NT2/D1 (cell line): ENCODE results near the gene MYOF.

ENCODE experiments used
- SUZ12 ChIP-seq: IDR thresholded peaks from 2 replicates; pipeline ENCODE4 v1.6.1; 2011; ENCODE audit not compliant: insufficient read length, insufficient read depth; ENCODE audit errors: extremely low read depth
- YY1 ChIP-seq: IDR thresholded peaks from 2 replicates; pipeline ENCODE4 v1.6.1; 2011; ENCODE audit not compliant: insufficient read length, insufficient read depth
- ZNF274 ChIP-seq: IDR thresholded peaks from 2 replicates; pipeline ENCODE4 v1.6.1; 2011; ENCODE audit warnings: mild to moderate bottlenecking, low read depth, low read length

- TF ChIP-seq ZNF274 (no peak), SUZ12 (no peak), YY1 (no peak)
These were observed 105.5 kb downstream of the MYOF start for GRCh38 chr10:93376372-93377293.
